Stomach smooth muscle (tissue), 2 donors: ENCODE measurements around the gene ENOX1.
A peak's percentile ranks its signal among the peaks of the same experiment; 100 is the strongest.

ENCODE experiments used
- H3K27ac ChIP-seq: one replicate; pipeline ENCODE4 v1.7.0; 2013; ENCODE audit warnings: mild to moderate bottlenecking, low read length, inconsistent platforms
- H3K27me3 ChIP-seq, 2 donors: one replicate each; pipeline ENCODE4 v1.7.0; 2013; ENCODE audit warnings: low read length in 2 of 2; ENCODE audit not compliant: insufficient read depth in 2 of 2, control insufficient read depth in 1 of 2
- H3K36me3 ChIP-seq, 2 donors: one replicate each; pipeline ENCODE4 v1.7.0; 2013; ENCODE audit warnings: low read length in 2 of 2; ENCODE audit not compliant: control insufficient read depth in 2 of 2, insufficient read depth in 2 of 2
- H3K4me1 ChIP-seq: one replicate; pipeline ENCODE4 v1.7.0; 2013; ENCODE audit warnings: low read length; ENCODE audit not compliant: control insufficient read depth, insufficient read depth
- H3K4me3 ChIP-seq, 2 donors: one replicate each; pipeline ENCODE4 v1.7.0; 2013; ENCODE audit warnings: low read length in 2 of 2
- H3K9ac ChIP-seq, 2 donors: one replicate each; pipeline ENCODE4 v1.7.0; 2013; ENCODE audit warnings: low read length in 2 of 2, mild to moderate bottlenecking in 1 of 2
- H3K9me3 ChIP-seq, 2 donors: one replicate each; pipeline ENCODE4 v1.7.0; 2013; ENCODE audit warnings: low read length in 2 of 2; ENCODE audit not compliant: control insufficient read depth in 2 of 2
- donor health status: healthy.
- donor health status: Pancreatic carcinoma.

Gene ENOX1

DNA sequence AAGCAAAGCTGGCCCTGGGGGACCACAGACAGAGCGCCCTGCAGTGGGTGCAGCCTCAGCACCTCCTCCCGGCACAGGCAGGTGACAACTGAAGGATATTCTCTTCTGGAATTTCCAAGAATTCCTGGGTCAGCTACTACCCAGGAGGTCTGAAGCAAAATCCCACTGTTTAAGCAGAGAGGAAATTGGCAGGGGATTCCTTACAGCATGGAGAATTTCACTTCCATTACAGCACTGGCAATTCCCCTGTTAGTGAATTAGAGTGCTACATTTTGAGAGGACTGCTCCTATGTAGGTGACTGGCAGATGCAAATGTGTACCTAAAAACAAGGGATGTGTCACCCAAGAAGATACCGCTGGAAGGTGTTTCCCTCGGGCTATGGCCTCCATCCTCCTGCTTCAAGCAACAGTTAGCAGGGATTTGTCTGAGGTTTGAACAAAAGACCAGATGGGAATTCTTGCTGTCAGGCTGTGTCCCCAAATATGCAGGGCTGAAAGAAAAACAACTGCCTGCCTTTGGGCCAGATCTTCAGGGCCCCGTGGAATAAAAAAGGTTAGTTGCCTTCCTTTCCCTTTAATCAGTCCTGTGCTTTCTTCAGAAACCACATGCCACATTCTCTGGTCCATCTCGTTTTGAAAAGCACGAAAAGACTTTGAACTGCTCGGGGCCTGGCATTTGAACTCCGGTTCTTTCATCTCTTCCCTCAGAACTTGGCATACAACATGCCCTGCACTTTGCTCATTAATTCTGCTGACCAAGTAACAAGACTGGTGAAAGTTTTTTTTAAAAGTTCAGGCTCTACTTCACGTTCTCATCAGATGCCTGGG, 466.9 kb downstream of the ENOX1 start:
- peak overlapping the region in 1 of 2 donors; percentile 22 for H3K4me3 ChIP-seq
- H3K9me3 ChIP-seq: no peaks in the 10 kb centered on the region
- H3K9ac ChIP-seq: peak overlapping the region in 1 of 2 donors; percentile 21
- no peaks in the 10 kb centered on the region for H3K27me3 ChIP-seq
- peak overlapping the region; percentile 55 for H3K27ac ChIP-seq
- peaks cover 2 to 8% of the 10 kb centered on the region in 2 donors for H3K36me3 ChIP-seq
- H3K4me1 ChIP-seq: peaks cover 11% of the 10 kb centered on the region

DNA sequence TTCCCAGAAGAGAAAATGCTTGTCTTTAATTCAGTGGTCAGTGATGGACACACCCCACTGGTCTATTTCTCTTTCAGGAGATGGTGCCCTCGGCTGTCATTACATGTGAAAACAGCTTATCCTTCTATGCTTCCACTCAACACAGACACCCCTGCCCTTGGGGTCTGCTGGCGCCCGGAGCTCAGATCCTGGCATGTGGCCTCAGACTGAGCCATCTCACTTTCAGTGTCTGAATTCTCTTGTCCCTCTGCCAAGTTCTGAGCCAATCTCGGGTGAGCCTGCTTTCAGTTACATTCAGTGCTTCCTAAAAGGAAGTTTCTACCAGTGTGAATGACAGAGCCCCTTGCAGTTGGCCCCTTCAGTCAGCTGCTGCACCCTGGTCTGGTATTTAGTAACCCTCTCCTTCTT, 469.8 kb downstream of the ENOX1 start:
- peaks cover 11% of the 10 kb centered on the region for H3K4me1 ChIP-seq
- H3K9me3 ChIP-seq: no peaks in the 10 kb centered on the region
- peak overlapping the region in 1 of 2 donors; percentile 60 for H3K4me3 ChIP-seq
- no peaks in the 10 kb centered on the region for H3K27me3 ChIP-seq
- no peaks in the 10 kb centered on the region for H3K36me3 ChIP-seq
- peak overlapping the region in 1 of 2 donors; percentile 6 for H3K9ac ChIP-seq
- H3K27ac ChIP-seq: no peak overlapping the region

DNA sequence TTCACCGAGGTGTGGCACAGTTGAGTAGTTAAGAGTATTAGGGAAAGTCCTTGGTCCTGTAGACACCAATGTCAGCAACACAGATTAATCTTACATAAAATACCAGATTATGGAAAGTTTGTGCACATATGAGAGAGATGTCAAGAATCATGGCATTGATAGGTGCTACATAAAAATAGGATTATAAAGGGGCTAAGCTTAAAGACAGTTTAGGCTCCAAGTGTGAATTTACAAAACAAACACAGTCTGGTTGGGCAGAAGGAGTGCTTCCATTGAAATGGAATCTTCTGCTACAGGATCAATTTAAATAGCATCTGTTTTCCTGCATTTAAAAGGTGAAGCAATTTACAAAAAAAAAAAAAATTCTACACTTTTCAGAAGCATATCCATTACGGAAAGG, 470.5 kb downstream of the ENOX1 start:
- no peak overlapping the region for H3K27ac ChIP-seq
- H3K9me3 ChIP-seq: no peaks in the 10 kb centered on the region
- no peaks in the 10 kb centered on the region for H3K36me3 ChIP-seq
- H3K9ac ChIP-seq: no peak overlapping the region
- no peaks in the 10 kb centered on the region for H3K27me3 ChIP-seq
- no peak overlapping the region for H3K4me3 ChIP-seq
- peaks cover 11% of the 10 kb centered on the region for H3K4me1 ChIP-seq

DNA sequence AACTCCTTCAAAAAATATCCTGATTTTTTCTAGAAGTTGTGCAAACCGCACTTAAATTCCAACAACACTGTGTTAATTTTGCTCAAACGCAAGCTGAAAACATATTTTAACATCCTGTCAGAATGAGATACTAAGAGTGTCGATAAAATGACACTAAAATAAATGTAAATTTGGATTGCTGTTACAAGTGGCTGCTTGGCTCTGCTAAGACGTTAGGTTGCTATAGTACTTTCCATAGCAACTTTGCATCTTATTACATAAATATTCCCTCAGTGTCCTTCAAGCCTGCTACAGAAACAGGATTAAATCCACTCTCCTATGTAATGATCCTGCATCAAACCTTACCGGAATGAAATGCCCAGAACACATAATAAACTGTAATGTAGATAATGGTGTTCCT, 471.2 kb downstream of the ENOX1 start:
- Histone ChIP-seq H3K27ac (no peak overlapping the region), H3K9ac (no peak overlapping the region), H3K9me3 (no peaks in the 10 kb centered on the region), H3K27me3 (no peaks in the 10 kb centered on the region), H3K4me1 (peaks cover 11% of the 10 kb centered on the region), H3K4me3 (no peak overlapping the region), H3K36me3 (no peaks in the 10 kb centered on the region)

DNA sequence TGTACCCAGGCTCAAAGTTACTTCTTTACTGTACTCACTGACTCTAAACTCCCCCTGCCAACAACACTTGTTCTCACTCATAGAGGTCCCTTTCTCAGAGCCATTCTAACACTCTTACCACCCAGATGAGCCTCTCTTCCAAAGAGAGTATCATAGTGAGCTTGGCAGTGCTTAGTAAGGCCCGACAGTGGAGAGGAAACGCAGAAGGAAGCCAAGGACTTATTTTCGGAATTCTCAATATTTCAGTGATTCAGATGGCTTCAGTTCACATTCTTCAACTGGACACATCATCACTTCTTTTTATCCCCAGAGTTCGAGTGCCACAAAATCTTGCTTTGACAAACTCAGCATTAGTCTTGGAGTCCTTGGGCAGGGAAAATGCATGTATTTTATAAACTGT, 477.5 kb downstream of the ENOX1 start:
- no peak overlapping the region for H3K9ac ChIP-seq
- H3K9me3 ChIP-seq: no peaks in the 10 kb centered on the region
- H3K27me3 ChIP-seq: no peaks in the 10 kb centered on the region
- peaks cover 12% of the 10 kb centered on the region for H3K4me1 ChIP-seq
- H3K27ac ChIP-seq: no peak overlapping the region
- H3K36me3 ChIP-seq: no peaks in the 10 kb centered on the region
- no peak overlapping the region for H3K4me3 ChIP-seq

DNA sequence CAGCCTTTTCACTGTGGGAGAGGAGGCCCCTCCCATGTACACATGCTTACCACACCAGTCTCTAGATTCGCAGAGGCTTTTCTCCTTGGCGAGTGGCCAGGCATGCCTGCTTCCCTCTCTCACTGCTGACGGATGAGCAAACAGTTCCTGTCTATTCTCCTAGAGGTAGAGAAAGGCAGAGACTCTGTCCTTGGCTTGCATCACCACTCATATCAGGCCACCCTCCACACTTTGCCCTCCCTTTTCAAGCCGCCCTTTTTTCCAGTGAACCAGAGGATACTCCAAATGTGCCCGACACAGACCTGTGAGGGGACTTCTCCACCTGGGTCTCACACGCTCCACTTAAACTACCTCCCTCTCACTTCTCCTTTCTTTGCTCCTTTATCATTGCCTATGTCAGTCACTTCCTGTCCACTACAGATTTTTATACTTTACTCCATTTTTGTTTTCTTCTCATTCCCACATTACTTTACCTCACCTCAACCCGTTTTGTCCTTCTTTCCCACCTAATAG, 478.8 kb downstream of the ENOX1 start:
- peaks cover 20% of the 10 kb centered on the region for H3K4me1 ChIP-seq
- H3K9me3 ChIP-seq: no peaks in the 10 kb centered on the region
- no peaks in the 10 kb centered on the region for H3K27me3 ChIP-seq
- H3K4me3 ChIP-seq: no peak overlapping the region
- no peaks in the 10 kb centered on the region for H3K36me3 ChIP-seq
- H3K27ac ChIP-seq: peak overlapping the region; percentile 31
- peak overlapping the region in 1 of 2 donors; percentile 0 for H3K9ac ChIP-seq

DNA sequence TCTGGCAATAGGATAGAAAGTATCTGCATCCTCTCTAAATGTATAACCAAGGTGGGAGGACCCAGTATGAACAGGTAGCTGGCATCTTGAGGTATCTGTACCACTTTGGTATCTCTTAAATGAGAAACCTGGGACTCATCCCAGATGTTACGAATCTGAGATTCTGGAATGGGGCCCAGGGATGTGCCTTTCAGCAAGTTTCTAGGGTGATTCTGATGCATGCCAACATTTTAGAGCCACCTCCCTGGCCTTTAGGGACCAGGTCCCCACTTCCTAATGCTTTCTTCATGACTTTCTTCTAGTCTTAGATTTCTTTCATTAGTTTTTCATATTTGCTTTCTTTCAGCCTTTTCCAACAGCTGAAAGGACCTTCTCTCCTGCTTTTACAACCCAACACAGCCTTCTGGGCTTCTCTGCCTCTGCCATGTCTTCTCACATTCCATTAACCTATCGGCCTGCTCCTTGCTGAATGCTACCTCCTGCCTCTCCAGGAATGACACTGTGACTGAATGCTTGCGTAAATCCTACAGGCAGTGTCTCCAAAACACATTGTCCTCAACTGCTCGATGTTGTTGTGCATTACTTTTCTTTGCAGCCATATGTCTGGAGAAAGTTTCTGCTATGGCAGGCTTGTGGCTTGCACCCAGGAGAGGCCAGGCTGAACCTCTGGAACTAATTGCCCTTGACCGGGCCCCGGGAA, 479.4 kb downstream of the ENOX1 start:
- no peaks in the 10 kb centered on the region for H3K36me3 ChIP-seq
- H3K9ac ChIP-seq: peak overlapping the region; percentile 13 to 19
- H3K4me3 ChIP-seq: peak overlapping the region; percentile 10 to 29
- no peaks in the 10 kb centered on the region for H3K9me3 ChIP-seq
- peaks cover 21% of the 10 kb centered on the region for H3K4me1 ChIP-seq
- peak overlapping the region; percentile 31 for H3K27ac ChIP-seq
- no peaks in the 10 kb centered on the region for H3K27me3 ChIP-seq

DNA sequence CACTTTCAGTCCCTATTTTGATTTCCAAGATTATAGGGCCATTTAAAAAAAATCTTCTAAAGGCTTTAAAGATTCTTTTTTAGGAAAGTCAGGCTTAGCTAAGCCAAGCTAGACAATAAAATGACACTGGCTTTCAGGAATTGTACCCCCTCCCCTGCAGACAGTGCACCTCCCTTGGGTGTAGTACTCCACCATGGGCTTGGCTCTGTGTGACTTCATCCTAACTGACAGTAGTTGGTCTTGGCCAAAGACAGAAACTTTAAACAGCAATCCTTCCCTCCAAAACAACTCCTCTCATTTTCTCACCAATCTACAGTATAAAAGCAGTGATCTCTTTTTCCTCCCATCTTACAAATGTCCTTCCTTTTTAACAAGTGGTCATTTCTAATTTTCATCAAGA, 480.4 kb downstream of the ENOX1 start:
- Histone ChIP-seq H3K4me3 (no peak overlapping the region), H3K27me3 (no peaks in the 10 kb centered on the region), H3K4me1 (peaks cover 21% of the 10 kb centered on the region), H3K36me3 (no peaks in the 10 kb centered on the region), H3K27ac (no peak overlapping the region), H3K9me3 (no peaks in the 10 kb centered on the region), H3K9ac (no peak overlapping the region)

DNA sequence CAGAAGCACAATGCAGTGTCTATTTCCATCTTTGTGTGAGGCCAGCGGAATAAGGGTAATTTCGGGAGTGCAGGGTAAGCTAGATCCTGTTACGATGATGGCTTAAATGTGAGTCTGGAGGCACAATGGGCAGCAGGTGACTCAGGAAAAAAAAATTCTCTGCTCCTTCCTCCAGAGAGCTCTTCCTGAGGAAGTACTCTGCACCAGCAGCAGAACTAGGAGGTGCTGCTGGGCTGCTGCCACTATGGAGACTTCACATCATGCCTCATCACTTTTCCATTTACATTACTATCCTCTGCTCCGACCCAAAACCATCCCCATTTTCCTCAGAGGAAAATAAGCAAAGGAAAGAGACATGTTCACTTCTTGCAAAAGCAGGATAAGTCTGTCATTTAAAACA, 481.4 kb downstream of the ENOX1 start:
- Histone ChIP-seq H3K9ac (no peak overlapping the region), H3K9me3 (no peaks in the 10 kb centered on the region), H3K27ac (no peak overlapping the region), H3K36me3 (no peaks in the 10 kb centered on the region), H3K4me1 (peaks cover 21% of the 10 kb centered on the region), H3K4me3 (no peak overlapping the region), H3K27me3 (no peaks in the 10 kb centered on the region)

DNA sequence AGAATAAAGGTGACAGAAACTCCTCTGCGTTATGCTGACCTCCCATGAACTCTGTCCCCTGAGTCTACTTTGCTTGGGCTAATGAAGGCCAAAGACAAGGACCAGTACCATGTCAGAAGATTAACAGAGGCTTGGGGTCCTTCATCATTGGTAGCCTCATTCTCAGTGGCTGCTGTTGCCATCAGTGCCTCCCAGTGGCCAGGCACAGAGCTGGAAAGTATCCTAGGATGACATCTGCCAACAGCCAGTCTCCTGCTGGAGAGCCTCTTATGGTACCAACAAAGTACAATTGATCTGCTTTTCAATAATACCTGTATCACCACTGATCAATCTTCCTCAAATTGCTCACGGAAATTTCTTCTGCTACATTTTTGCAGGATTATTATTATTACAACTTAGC, 481.8 kb downstream of the ENOX1 start:
- H3K27me3 ChIP-seq: no peaks in the 10 kb centered on the region
- H3K9ac ChIP-seq: no peak overlapping the region
- no peaks in the 10 kb centered on the region for H3K9me3 ChIP-seq
- peaks cover 21% of the 10 kb centered on the region for H3K4me1 ChIP-seq
- H3K27ac ChIP-seq: no peak overlapping the region
- H3K4me3 ChIP-seq: no peak overlapping the region
- H3K36me3 ChIP-seq: no peaks in the 10 kb centered on the region

DNA sequence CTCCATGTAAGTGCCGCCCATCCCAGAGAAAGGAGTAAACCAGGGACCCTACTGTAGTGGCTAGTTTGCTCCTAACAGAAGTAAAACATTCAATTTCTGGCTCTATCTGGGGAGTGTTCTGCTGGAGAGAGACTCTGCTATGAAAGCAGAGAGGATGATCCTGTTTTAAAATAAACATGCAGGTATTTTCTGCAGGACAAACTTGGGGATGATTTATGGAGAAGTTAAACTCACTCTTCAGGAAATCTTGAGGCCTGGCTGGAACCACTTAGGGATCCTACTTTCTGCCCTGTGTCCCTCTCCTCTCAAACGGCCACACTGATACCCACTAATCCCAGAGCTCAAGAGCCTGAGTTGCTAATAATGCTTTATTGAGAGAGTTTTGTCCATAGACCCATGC, 482.3 kb downstream of the ENOX1 start:
- Histone ChIP-seq H3K36me3 (no peaks in the 10 kb centered on the region), H3K4me1 (peaks cover 21% of the 10 kb centered on the region), H3K27ac (no peak overlapping the region), H3K4me3 (no peak overlapping the region), H3K9ac (no peak overlapping the region), H3K27me3 (no peaks in the 10 kb centered on the region), H3K9me3 (no peaks in the 10 kb centered on the region)
